Right ventricle myocardium inferior (tissue), 1 donor: ENCODE measurements around the gene NDUFB8. TPM values are rescaled to one million over a fixed set of nuclear protein-coding genes. Genes with fewer than 3 reads are reported as not detected.
A peak's percentile ranks its signal among the peaks of the same experiment; 100 is the strongest.

Source experiments
- ATAC-seq: fragments of 200-7000 bp; cut with Tn5 transposase; one replicate; pipeline ENCODE4 v1.9.1; 2020; ENCODE audit warnings: mild to moderate bottlenecking, moderate library complexity
- DNase-seq: peaks from one replicate; pipeline ENCODE4 v3.0.0; 2021; ENCODE audit errors: missing footprints
- intact Hi-C: fragments of 100-400 bp; cut with DNase I; formaldehyde crosslinking; loops from one replicate; pipeline ENCODE4 v1.11.0; 2022
- total RNA-seq: library from RNA; stranded (reverse); fragmentation: NEBNext Ultra II Directional; extraction: Animal tissue kit (Norgen Biotek cat#: 25700); gene quantifications from one replicate; pipeline ENCODE4 v1.2.1, GENCODE V29; 2021
- donor health status: DM: no; HTN: yes; CAD: no; lungs with severe emphysema.

Gene NDUFB8
- total RNA-seq, 1 donor from 2014 or later, result 444 TPM

- intact Hi-C loops, result no loop called here
- ATAC-seq, result no peak
- DNase-seq, result no peak
These were observed 45.6 kb downstream of the NDUFB8 start for GRCh38 chr10:100483876-100484666.

- ATAC-seq (no peak), DNase-seq (no peak)
- intact Hi-C loops, result no loop called here
These were observed 46.9 kb downstream of the NDUFB8 start for GRCh38 chr10:100482834-100483185.

GRCh38 chr10:100482181-100482833 lies 47.4 kb downstream of the NDUFB8 start:
- intact Hi-C loops, result no loop called here
- ATAC-seq (peak; percentile 89), DNase-seq (peak; percentile 87)

- peak; percentile 85 for DNase-seq
- intact Hi-C loops, result no loop called here
- peak; percentile 94 for ATAC-seq
These were observed 48.1 kb downstream of the NDUFB8 start for GRCh38 chr10:100481462-100482081.

- no peak for ATAC-seq
- no peak for DNase-seq
- intact Hi-C loops, result no loop called here
These were observed 49.7 kb downstream of the NDUFB8 start for GRCh38 chr10:100480002-100480401.

- DNase-seq (no peak), ATAC-seq (no peak)
- intact Hi-C loops, result no loop called here
These were observed 50.6 kb downstream of the NDUFB8 start for GRCh38 chr10:100479037-100479436.

- no peak for DNase-seq
- intact Hi-C loops, result no loop called here
- no peak for ATAC-seq
These were observed 51.7 kb downstream of the NDUFB8 start for GRCh38 chr10:100477970-100478369.

Other genes starting within 250 kb of the NDUFB8 start
- gene BLOC1S2, start 243.2 kb downstream of the NDUFB8 start, total RNA-seq, result 20.9 TPM
- not detected for gene PKD2L1, start 199.6 kb downstream of the NDUFB8 start, total RNA-seq
- 53.6 TPM for gene SCD, start 182.6 kb downstream of the NDUFB8 start, total RNA-seq
- not detected for gene WNT8B, start 66.9 kb downstream of the NDUFB8 start, total RNA-seq
- 8.2 TPM for gene SEC31B, start 10.0 kb downstream of the NDUFB8 start, total RNA-seq
- 44.5 TPM for gene HIF1AN, start 6.1 kb upstream of the NDUFB8 start, total RNA-seq
- gene PAX2, start 215.7 kb upstream of the NDUFB8 start, total RNA-seq, result not detected